ENCODE measurements around the gene CDRT15.
"Not testable (repeated sequence)": the region's sequence is repeated elsewhere in the genome, so short reads cannot be mapped to it uniquely, and the experiment has no call there.

DNA sequence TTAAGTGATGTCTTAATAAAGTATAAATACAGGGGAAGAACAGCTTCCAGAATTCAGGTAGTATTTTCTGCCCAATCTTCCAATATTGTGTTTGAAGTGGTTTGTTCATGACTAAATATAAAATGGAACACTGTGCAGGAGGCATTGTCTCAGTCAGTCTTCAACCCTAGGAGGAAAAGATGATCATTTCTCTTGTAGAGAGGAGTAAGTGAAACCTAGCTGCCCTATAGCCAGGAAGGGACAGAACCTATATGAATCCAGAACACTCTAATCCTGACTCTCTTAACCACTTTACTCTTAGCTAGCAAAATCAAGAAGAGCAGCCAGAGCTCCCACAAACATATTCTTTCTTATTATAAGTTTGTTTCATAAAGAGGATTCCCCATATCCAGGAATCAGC, 45.2 kb downstream of the CDRT15 start:
- TF ChIP-seq, protein P1, sequence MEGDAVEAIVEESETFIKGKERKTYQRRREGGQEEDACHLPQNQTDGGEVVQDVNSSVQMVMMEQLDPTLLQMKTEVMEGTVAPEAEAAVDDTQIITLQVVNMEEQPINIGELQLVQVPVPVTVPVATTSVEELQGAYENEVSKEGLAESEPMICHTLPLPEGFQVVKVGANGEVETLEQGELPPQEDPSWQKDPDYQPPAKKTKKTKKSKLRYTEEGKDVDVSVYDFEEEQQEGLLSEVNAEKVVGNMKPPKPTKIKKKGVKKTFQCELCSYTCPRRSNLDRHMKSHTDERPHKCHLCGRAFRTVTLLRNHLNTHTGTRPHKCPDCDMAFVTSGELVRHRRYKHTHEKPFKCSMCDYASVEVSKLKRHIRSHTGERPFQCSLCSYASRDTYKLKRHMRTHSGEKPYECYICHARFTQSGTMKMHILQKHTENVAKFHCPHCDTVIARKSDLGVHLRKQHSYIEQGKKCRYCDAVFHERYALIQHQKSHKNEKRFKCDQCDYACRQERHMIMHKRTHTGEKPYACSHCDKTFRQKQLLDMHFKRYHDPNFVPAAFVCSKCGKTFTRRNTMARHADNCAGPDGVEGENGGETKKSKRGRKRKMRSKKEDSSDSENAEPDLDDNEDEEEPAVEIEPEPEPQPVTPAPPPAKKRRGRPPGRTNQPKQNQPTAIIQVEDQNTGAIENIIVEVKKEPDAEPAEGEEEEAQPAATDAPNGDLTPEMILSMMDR (conservative IDR thresholded peaks at IDR 0.05; ENCODE audit: low read depth, low read length) = not testable (repeated sequence)
- TF ChIP-seq EZH2 (IDR thresholded peaks at IDR 0.05; ENCODE audit: low read length, unreplicated experiment); EZH2phosphoT487 (IDR thresholded peaks at IDR 0.05; ENCODE audit: borderline replicate concordance, low read length): not testable (repeated sequence)
